Fibroblast of the aortic adventitia (primary cell): ENCODE measurements around the gene THSD7A. TPM values are rescaled to one million over a fixed set of nuclear protein-coding genes. Genes with fewer than 3 reads are reported as not detected.

Source experiments
- DNase-seq: peaks from one replicate; pipeline ENCODE4 v3.0.0-alpha.2; 2010; ENCODE audit warnings: low read depth
- H3K4me3 ChIP-seq: 2 replicates; pipeline ENCODE4 v1.5.1; 2011; ENCODE audit warnings: low read depth, mild to moderate bottlenecking, control low read depth, low read length, moderate library complexity
- CTCF ChIP-seq: IDR thresholded peaks from 2 replicates; pipeline ENCODE4 v1.5.1; 2011; ENCODE audit warnings: mild to moderate bottlenecking, low read length, control low read depth, inconsistent platforms; ENCODE audit not compliant: insufficient read depth
- total RNA-seq: library from RNA; depleted of rRNA; stranded (reverse); fragments of >200 nt; gene quantifications from 2 replicates; pipeline ENCODE4 v1.2.3, GENCODE V29; 2012; ENCODE audit warnings: low replicate concordance

Gene THSD7A
- total RNA-seq, 1 donor: 2.5 TPM

- DNase-seq: no peak
- TF ChIP-seq CTCF: no peak
- H3K4me3 ChIP-seq: no peak overlapping the region
Observed at GRCh38 chr7:11394438-11394837, 437.6 kb downstream of the THSD7A start.

- DNase-seq: no peak
- H3K4me3 ChIP-seq: no peak overlapping the region
- no peak for TF ChIP-seq CTCF
Observed at GRCh38 chr7:11379641-11380040, 452.4 kb downstream of the THSD7A start.

GRCh38 chr7:11376529-11376928, 455.5 kb downstream of the THSD7A start:
- DNase-seq: no peak
- H3K4me3 ChIP-seq: no peak overlapping the region
- TF ChIP-seq CTCF: no peak

GRCh38 chr7:11374629-11375028, 457.4 kb downstream of the THSD7A start:
- DNase-seq: no peak
- no peak overlapping the region for H3K4me3 ChIP-seq
- TF ChIP-seq CTCF: no peak

GRCh38 chr7:11373546-11374142, 458.4 kb downstream of the THSD7A start:
- DNase-seq: peak; percentile 4
- H3K4me3 ChIP-seq: no peak overlapping the region
- peak; percentile 50 for TF ChIP-seq CTCF

GRCh38 chr7:11369696-11370095, 462.3 kb downstream of the THSD7A start:
- H3K4me3 ChIP-seq: no peak overlapping the region
- no peak for DNase-seq
- TF ChIP-seq CTCF: no peak

- no peak for TF ChIP-seq CTCF
- H3K4me3 ChIP-seq: no peak overlapping the region
- no peak for DNase-seq
Observed at GRCh38 chr7:11366118-11366517, 465.9 kb downstream of the THSD7A start.
